GM12873 (cell line): ENCODE measurements around the gene ELP6.

Source experiments
- CTCF ChIP-seq: IDR thresholded peaks from 2 replicates; pipeline ENCODE4 v1.5.1; 2012; ENCODE audit warnings: low read depth, mild to moderate bottlenecking, moderate library complexity, low read length, control low read depth; ENCODE audit not compliant: insufficient read depth; ENCODE audit errors: missing control alignments

Gene ELP6

DNA sequence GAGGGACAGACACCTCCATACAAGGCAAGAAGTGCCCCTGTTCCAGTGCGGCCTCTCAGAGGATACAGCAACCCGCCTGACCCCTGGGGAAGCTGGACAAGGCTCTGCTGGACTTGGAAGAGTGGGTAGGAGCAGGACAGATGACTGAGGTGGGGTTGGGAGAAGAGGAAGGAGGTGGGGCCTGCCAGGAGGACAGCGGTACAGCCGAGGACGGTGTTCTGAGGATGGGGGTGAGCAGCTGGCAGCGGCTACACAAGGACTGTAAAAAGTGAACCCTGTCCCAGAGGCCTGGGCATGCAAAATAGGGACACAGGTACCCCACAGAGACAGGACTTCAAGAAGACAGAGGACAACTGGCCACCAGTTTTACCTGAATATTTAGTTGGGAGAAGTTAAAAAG lies 23.5 kb upstream of the ELP6 start:
- TF ChIP-seq CTCF: no peak

DNA sequence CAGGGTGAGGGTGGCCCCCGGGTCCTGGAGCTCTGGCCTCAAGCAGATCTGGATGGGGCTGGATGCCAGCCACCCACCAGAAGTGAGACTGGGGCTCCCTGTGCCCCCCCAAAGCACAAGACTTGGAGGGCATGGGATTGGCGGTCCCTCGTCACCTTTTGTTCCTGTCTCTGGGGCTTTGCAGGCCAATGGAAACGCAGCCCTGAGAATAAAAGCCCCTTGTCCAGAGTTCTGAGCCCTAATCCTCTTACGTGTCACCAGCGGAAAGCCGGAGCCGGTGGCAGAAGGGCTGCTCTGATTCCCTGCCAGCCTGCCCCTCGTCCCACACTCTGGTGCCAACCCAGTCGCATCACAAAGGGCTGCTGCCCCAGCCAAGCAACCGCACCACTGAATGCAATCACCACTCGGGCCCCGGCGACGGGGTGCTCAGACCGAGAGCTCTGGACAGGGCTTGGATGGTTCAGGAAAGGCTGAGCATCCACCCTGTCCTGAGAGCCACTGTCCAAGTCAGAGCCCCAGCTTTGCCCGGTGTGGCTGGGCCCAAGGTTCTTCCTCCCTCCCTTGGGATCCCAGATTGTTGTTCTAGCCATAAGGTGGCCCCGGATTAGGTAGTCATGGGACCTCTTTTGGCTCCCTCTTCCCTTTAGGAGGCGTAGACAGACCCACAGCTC lies 22.8 kb upstream of the ELP6 start:
- no peak for TF ChIP-seq CTCF

DNA sequence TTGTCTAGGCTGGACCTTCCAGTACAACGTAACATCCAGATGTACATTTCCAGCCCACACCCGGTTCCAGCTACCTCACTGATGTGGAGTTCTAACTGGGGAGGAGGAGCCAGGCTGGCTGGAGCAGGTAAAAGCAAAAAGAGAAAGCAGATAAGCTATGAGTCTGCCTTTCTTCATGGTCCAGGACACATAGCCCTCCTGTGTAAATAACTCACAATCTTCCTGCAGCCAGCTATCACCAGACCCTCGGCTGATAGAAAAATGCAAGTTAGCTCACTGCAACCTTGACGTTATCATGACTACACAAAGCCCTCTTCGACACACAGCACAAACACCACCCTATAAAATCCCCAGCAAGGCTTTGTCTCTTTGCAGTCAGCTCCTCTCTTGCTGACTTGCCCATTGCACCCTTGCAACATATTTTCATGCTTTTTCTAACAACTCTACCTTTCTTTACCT lies 20.5 kb upstream of the ELP6 start:
- no peak for TF ChIP-seq CTCF

DNA sequence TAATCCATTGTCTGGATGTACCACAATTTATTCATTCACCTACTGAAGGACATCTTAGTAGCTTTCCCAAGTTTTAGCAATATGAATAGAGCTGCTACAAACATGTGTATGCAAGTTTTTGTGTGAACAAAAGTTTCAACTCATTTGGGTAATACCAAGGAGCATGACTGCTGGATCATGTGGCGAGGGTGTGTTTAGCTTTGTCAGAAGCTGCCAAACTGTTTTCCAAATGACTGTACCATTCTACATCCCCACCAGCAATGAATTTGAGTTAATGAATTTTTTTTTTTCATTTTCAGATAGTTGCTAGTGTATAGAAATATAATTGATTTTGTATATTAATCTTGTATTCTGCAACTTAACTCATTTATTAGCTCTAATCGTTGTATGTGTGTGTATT lies 20.0 kb upstream of the ELP6 start:
- TF ChIP-seq CTCF: no peak

- no peak for TF ChIP-seq CTCF
These were observed 14.6 kb upstream of the ELP6 start for GRCh38 chr3:47527952-47528725.

- TF ChIP-seq CTCF: no peak
These were observed 12.1 kb upstream of the ELP6 start for GRCh38 chr3:47525617-47526016.

DNA sequence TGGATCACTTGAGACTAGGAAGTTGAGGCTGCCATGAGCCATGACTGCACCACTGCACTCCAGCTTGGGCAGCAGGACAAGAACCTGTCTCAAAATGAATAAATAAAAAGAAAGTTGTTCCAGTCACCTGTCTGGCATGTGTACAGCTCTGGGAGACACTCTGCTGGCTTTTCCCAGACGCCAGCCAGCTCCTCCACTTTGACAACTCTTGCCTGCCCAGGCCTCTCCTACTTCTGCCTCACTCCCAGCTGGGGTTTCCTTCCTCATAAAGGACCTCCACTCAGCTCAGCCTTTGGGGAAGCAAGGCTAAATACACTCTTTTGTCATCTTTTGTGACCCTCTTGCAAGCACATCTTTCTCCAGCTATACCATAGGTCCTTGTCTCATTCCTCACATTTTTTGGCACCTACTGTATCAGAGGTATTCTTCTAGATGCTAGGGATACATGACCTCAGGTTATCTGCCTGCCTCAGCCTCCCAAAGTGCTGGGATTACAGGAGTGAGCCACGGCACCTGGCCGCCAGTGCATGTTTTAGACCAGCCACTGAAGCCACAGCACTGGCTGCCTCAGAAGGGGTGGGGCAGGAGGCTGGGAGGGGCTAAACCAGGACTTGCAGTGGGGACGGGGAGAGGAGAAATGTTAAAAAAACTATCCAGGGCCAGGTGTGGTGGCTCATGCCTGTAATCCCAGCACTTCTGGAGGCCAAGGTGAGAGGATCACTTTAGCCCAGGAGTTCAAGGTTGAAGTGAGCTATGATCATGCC lies 10.0 kb upstream of the ELP6 start:
- TF ChIP-seq CTCF: no peak
